HG03460 (cell line): ENCODE results near the gene DBF4.
"Not testable (repeated sequence)": the region's sequence is repeated elsewhere in the genome, so short reads cannot be mapped to it uniquely, and the experiment has no call there.

Experiments used
- ATAC-seq: cut with Tn5 transposase; IDR thresholded peaks from one replicate; pipeline ENCODE4 v1.9.1; 2021; ENCODE audit not compliant: unreplicated experiment

The DBF4 gene

GRCh38 chr7:87876040-87876868 is at the start of gene DBF4, which contains the start of gene SLC25A40:
Gene DBF4, plus strand, starts transcription at chr7:87876493. Its CDS starts 240 bp downstream, at chr7:87876733.
Gene SLC25A40, minus strand, starts transcription at chr7:87876360. Its CDS starts 17,633 bp downstream, at chr7:87858727.
- ATAC-seq = peak; percentile 87

- ATAC-seq = not testable (repeated sequence)
Measured at GRCh38 chr7:87828383-87828782, 47.9 kb upstream of the DBF4 start.

GRCh38 chr7:87831097-87831496 is 45.2 kb upstream of the DBF4 start:
- ATAC-seq = no peak

- no peak for ATAC-seq
Measured at GRCh38 chr7:87833130-87833529, 43.2 kb upstream of the DBF4 start.

GRCh38 chr7:87837597-87837996 is 38.7 kb upstream of the DBF4 start:
- no peak for ATAC-seq

- no peak for ATAC-seq
Measured at GRCh38 chr7:87850836-87851593, 25.3 kb upstream of the DBF4 start.

GRCh38 chr7:87852306-87852705 is 24.0 kb upstream of the DBF4 start:
- ATAC-seq = no peak

GRCh38 chr7:87853237-87853864 is 22.9 kb upstream of the DBF4 start:
- ATAC-seq = no peak

GRCh38 chr7:87858417-87859100 is 17.7 kb upstream of the DBF4 start:
- ATAC-seq = no peak

- ATAC-seq = no peak
Measured at GRCh38 chr7:87866089-87866488, 10.2 kb upstream of the DBF4 start.

- not testable (repeated sequence) for ATAC-seq
Measured at GRCh38 chr7:87866533-87866932, 9.8 kb upstream of the DBF4 start.

GRCh38 chr7:87870471-87870870 is 5.8 kb upstream of the DBF4 start:
- ATAC-seq = no peak

GRCh38 chr7:87872346-87872745 is 3.9 kb upstream of the DBF4 start:
- no peak for ATAC-seq

GRCh38 chr7:87873328-87873727 is 3.0 kb upstream of the DBF4 start:
- ATAC-seq = not testable (repeated sequence)

GRCh38 chr7:87874066-87874465 is 2.2 kb upstream of the DBF4 start:
- no peak for ATAC-seq

- peak; percentile 16 for ATAC-seq
Measured at GRCh38 chr7:87875151-87876039, 898 bp upstream of the DBF4 start.

- ATAC-seq = peak; percentile 12
Measured at GRCh38 chr7:87876869-87877234, 559 bp downstream of the DBF4 start.

GRCh38 chr7:87877366-87878040 is 1.2 kb downstream of the DBF4 start:
- no peak for ATAC-seq

GRCh38 chr7:87878208-87878735 is 2.0 kb downstream of the DBF4 start:
- ATAC-seq = no peak
